D721Med (cell line): ENCODE data around the gene MSL1.

ENCODE experiments used
- DNase-seq: peaks from one replicate; pipeline ENCODE4 v3.0.0; 2011; ENCODE audit warnings: low spot score; ENCODE audit not compliant: insufficient read length
- FAIRE-seq: peaks from 2 replicates; lab custom pipeline; 2011; peaks lifted over from hg19 to GRCh38; lab: Jason Lieb, UNC
- CTCF ChIP-seq: IDR thresholded peaks from 2 replicates; pipeline ENCODE4 v1.5.1; 2012; ENCODE audit warnings: mild to moderate bottlenecking, control low read depth; ENCODE audit not compliant: insufficient read depth; ENCODE audit errors: missing control alignments

The MSL1 gene

GRCh38 chr17:40180694-40181093, 58.9 kb downstream of the MSL1 start:
- no peak for FAIRE-seq
- TF ChIP-seq CTCF = no peak
- no peak for DNase-seq

GRCh38 chr17:40181205-40181604, 59.4 kb downstream of the MSL1 start:
- no peak for TF ChIP-seq CTCF
- DNase-seq = no peak
- no peak for FAIRE-seq

- DNase-seq = no peak
- FAIRE-seq = no peak
- no peak for TF ChIP-seq CTCF
Measured at GRCh38 chr17:40182606-40183005, 60.8 kb downstream of the MSL1 start.
